ENCODE data around the gene FLNB.
A peak's percentile ranks its signal among the peaks of the same experiment; 100 is the strongest.

Gene FLNB

DNA sequence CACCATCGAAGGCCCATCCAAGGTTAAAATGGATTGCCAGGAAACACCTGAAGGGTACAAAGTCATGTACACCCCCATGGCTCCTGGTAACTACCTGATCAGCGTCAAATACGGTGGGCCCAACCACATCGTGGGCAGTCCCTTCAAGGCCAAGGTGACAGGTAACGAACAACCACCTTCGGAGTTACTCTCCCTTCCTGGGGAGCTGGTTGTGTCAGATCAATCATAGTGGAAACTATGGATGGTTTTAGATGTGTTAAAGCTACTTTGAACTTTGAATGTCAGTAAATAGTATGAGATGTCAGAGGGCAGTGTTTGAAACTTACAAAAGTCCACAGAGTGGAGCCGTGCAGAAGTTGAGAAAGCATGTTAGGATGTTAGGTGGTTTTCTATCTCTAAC, 160.3 kb downstream of the FLNB start:
- H3K4me3 ChIP-seq (ENCODE audit: low read depth, low read length) = no peak overlapping the region
- no peak for DNase-seq (ENCODE audit: low read depth, low spot score)
- TF ChIP-seq, protein P1, sequence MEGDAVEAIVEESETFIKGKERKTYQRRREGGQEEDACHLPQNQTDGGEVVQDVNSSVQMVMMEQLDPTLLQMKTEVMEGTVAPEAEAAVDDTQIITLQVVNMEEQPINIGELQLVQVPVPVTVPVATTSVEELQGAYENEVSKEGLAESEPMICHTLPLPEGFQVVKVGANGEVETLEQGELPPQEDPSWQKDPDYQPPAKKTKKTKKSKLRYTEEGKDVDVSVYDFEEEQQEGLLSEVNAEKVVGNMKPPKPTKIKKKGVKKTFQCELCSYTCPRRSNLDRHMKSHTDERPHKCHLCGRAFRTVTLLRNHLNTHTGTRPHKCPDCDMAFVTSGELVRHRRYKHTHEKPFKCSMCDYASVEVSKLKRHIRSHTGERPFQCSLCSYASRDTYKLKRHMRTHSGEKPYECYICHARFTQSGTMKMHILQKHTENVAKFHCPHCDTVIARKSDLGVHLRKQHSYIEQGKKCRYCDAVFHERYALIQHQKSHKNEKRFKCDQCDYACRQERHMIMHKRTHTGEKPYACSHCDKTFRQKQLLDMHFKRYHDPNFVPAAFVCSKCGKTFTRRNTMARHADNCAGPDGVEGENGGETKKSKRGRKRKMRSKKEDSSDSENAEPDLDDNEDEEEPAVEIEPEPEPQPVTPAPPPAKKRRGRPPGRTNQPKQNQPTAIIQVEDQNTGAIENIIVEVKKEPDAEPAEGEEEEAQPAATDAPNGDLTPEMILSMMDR (IDR thresholded peaks at IDR 0.05; ENCODE audit: low read depth, low read length) = no peak
- in situ Hi-C loops (cut with HindIII; ENCODE audit: low sequenced_read_pairs) = no loop called here

DNA sequence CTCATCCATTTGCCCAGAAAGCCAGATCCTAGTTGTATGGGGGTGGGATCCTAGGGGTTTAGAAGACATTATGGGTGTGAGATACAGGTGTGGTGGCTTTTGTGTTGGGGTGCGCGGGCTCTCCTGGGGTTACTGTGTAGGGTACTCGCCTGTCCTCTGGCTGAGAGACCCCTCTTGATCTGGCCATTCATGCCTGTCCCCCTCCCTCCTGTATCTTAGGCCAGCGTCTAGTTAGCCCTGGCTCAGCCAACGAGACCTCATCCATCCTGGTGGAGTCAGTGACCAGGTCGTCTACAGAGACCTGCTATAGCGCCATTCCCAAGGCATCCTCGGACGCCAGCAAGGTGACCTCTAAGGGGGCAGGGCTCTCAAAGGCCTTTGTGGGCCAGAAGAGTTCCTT, 161.1 kb downstream of the FLNB start:
- DNase-seq (ENCODE audit: low read depth, low spot score) = no peak
- H3K4me3 ChIP-seq (ENCODE audit: low read depth, low read length) = no peak overlapping the region
- in situ Hi-C loops (cut with HindIII; ENCODE audit: low sequenced_read_pairs) = no loop called here
- TF ChIP-seq, protein P1 (IDR thresholded peaks at IDR 0.05; ENCODE audit: low read depth, low read length) = no peak

DNA sequence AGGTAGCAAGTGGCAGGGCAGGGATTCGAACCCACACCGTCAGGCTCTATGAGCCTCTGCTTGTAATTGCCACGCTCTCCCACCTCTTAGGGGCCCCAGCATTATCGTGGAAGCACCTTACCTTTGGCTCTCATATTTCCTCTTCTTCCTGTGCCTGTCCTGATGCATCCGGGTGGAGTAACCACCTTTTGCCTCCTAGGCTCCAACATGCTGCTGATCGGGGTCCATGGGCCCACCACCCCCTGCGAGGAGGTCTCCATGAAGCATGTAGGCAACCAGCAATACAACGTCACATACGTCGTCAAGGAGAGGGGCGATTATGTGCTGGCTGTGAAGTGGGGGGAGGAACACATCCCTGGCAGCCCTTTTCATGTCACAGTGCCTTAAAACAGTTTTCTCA, 162.2 kb downstream of the FLNB start:
- TF ChIP-seq, protein P1 (IDR thresholded peaks at IDR 0.05; ENCODE audit: low read depth, low read length) = no peak
- H3K4me3 ChIP-seq (ENCODE audit: low read depth, low read length) = no peak overlapping the region
- no peak for DNase-seq (ENCODE audit: low read depth, low spot score)
- in situ Hi-C loops (cut with HindIII; ENCODE audit: low sequenced_read_pairs) = no loop called here

DNA sequence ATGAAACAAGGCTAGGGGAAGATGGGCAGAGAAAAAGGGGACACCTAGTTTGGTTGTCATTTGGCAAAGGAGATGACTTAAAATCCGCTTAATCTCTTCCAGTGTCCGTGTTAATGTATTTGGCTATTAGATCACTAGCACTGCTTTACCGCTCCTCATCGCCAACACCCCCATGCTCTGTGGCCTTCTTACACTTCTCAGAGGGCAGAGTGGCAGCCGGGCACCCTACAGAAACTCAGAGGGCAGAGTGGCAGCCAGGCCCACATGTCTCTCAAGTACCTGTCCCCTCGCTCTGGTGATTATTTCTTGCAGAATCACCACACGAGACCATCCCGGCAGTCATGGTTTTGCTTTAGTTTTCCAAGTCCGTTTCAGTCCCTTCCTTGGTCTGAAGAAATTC, 162.9 kb downstream of the FLNB start:
- in situ Hi-C loops (cut with HindIII; ENCODE audit: low sequenced_read_pairs) = no loop called here
- DNase-seq (ENCODE audit: low read depth, low spot score) = no peak
- TF ChIP-seq, protein P1 (IDR thresholded peaks at IDR 0.05; ENCODE audit: low read depth, low read length) = no peak

DNA sequence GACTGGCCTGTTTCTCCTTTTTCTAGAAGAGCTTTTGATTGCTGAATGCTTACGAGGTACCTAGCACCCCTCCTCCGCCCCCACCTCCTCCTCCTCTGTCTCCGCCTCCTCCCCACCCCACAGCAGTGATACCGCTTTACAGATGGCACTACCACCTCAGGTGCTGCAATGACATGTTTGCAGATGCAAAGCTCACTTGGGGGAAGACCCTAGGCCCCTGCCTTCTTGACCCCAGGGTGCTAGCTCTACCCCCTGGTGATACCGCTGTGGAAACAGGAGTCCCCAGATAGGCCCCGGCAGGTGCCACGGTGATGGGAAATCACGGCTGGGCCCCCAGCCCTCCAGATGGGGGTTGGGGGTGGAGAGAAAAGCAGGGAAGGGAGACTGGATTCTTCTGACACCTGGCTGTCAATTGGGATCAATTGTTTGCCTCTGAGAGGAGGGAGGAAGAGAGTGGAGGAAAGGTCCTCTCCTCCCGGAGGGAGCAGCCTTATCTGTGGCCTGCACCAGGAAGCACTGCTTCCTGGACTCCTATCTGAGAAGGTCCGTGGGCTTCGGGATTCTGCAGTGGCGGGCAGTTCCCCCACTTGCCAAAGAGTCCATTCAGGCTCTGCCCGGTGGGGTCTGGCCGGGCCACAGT, 164.9 kb downstream of the FLNB start:
- TF ChIP-seq, protein P1 (IDR thresholded peaks at IDR 0.05; ENCODE audit: low read depth, low read length) = no peak
- DNase-seq (ENCODE audit: low read depth, low spot score) = no peak
- H3K4me3 ChIP-seq (ENCODE audit: low read depth, low read length) = no peak overlapping the region
- in situ Hi-C loops (cut with HindIII; ENCODE audit: low sequenced_read_pairs) = no loop called here

More for the DNA sequence above, 162.9 kb downstream of the FLNB start:
- H3K4me3 ChIP-seq (ENCODE audit: low read depth, low read length) = no peak overlapping the region

DNA sequence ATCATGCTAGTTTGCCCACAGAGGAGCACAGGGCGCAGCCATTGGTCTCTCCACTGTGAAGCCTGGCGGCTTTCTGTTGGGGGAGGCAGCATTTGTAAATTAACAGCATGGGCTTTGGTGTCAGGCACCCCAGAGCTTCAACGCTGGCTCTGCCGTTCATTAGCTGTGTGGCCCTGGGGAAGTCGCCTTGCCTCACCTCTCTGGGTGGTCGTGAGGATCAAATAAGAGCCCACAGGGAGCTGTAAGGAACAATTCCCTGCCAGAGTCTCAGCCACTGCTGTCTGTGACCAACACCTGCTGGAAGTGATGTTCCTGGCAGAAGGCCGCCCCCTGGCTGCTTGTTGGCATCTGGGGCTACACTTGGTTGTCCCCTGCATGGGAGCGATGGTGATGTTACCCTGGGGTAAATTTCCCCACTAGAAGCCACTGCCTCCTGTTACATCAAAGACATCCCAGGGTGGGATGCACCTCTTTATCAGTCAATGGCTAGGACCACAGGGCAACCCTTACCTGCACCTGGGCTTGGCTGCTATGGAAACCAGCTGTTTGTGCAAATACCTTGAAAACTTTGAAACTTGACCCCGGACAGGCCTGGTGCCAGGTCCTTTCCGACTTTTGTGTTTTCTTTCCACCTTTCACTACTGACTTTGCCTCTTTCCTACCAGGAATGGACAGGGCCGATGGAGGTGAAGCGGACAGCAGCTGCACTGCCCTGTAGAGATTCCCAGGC, 165.6 kb downstream of the FLNB start:
- TF ChIP-seq, protein P1 (IDR thresholded peaks at IDR 0.05; ENCODE audit: low read depth, low read length) = peak; percentile 50
- in situ Hi-C loops (cut with HindIII; ENCODE audit: low sequenced_read_pairs) = no loop called here
- DNase-seq (ENCODE audit: low read depth, low spot score) = no peak
- H3K4me3 ChIP-seq (ENCODE audit: low read depth, low read length) = no peak overlapping the region

Data from astrocyte of the spinal cord (primary cell).